Endodermal cell (in vitro differentiated cells): ENCODE data around the gene ACACA. TPM values are rescaled to one million over a fixed set of nuclear protein-coding genes. Genes with fewer than 3 reads are reported as not detected.

Experiments
- DNase-seq: peaks from one replicate; pipeline ENCODE4 v3.0.0-alpha.2; 2017
- H3K27ac ChIP-seq: 2 replicates; pipeline ENCODE4 v1.5.1; 2013; ENCODE audit warnings: mild to moderate bottlenecking, low read depth, low read length, moderate library complexity
- H3K27me3 ChIP-seq: 2 replicates; pipeline ENCODE4 v1.6.1; 2013; ENCODE audit warnings: mild to moderate bottlenecking, low read length, moderate library complexity; ENCODE audit not compliant: insufficient read depth, control insufficient read depth, poor library complexity, severe bottlenecking
- H3K36me3 ChIP-seq: 2 replicates; pipeline ENCODE4 v1.7.0; 2013; ENCODE audit warnings: mild to moderate bottlenecking, low read length, moderate library complexity; ENCODE audit not compliant: control insufficient read depth, insufficient read depth
- H3K4me1 ChIP-seq: one replicate; pipeline ENCODE4 v1.7.0; 2013; ENCODE audit warnings: low read length; ENCODE audit not compliant: control insufficient read depth, insufficient read depth
- H3K4me3 ChIP-seq: 2 replicates; pipeline ENCODE4 v1.5.1; 2013; ENCODE audit warnings: mild to moderate bottlenecking, low read length, moderate library complexity
- H3K9ac ChIP-seq: 2 replicates; pipeline ENCODE4 v1.6.1; 2013; ENCODE audit warnings: mild to moderate bottlenecking, low read length, moderate library complexity; ENCODE audit not compliant: poor library complexity, severe bottlenecking; ENCODE audit errors: extremely low read depth
- H3K9me3 ChIP-seq: 2 replicates; pipeline ENCODE4 v1.6.1; 2013; ENCODE audit warnings: mild to moderate bottlenecking, low read length, moderate library complexity; ENCODE audit not compliant: control insufficient read depth
- H3K27ac Mint-ChIP-seq: 2 replicates; pipeline ENCODE4 v1.8.0; 2020; ENCODE audit warnings: mixed read lengths
- H3K27me3 Mint-ChIP-seq: 2 replicates; pipeline ENCODE4 v1.8.0; 2021; ENCODE audit warnings: mild to moderate bottlenecking, mixed read lengths; ENCODE audit not compliant: insufficient read depth
- H3K36me3 Mint-ChIP-seq: 2 replicates; pipeline ENCODE4 v1.8.0; 2020; ENCODE audit warnings: low read depth, mixed read lengths
- H3K4me1 Mint-ChIP-seq: 2 replicates; pipeline ENCODE4 v1.8.0; 2020; ENCODE audit warnings: mixed read lengths
- H3K4me3 Mint-ChIP-seq: 2 replicates; pipeline ENCODE4 v1.8.0; 2020; ENCODE audit warnings: mild to moderate bottlenecking, moderate library complexity, mixed read lengths
- H3K9me3 Mint-ChIP-seq: 2 replicates; pipeline ENCODE4 v1.8.0; 2020; ENCODE audit warnings: mild to moderate bottlenecking, mixed read lengths
- CTCF ChIP-seq: fragments of 200-600 bp; sonication (generic); conservative IDR thresholded peaks from 2 replicates; pipeline ENCODE4 v1.5.0; 2021; ENCODE audit warnings: antibody characterized with exemption, mild to moderate bottlenecking
- WGBS, 2 experiments: methylation state at CpG; one replicate each; pipeline versions ENCODE4 v1.1.5 to v1.1.7; 2013; ENCODE audit warnings: missing lambda C conversion rate in 2 of 2, mixed read lengths in 1 of 2; ENCODE audit not compliant: insufficient coverage in 1 of 2, insufficient read length in 1 of 2; 5-methylcytosine and 5-hydroxymethylcytosine counted together
- total RNA-seq, 2 donors: library from RNA; stranded (reverse); fragmentation: NEBNext Ultra II Directional in 1 of 2; extraction: Animal tissue kit (Norgen Biotek cat#: 25700) in 1 of 2; gene quantifications; 2 replicates in 1 of 2; 3 replicates in 1 of 2; pipeline ENCODE4 v1.2.1, GENCODE V29; 2021

The ACACA gene
- total RNA-seq, 2 donors from 2014 or later, result 66.7 to 68.6 TPM

- no peak overlapping the region for H3K27ac ChIP-seq
- H3K27ac Mint-ChIP-seq, result no peak overlapping the region
These were observed 123.1 kb downstream of the ACACA start for GRCh38 chr17:37283414-37283961.

GRCh38 chr17:37280841-37281240 lies 125.8 kb downstream of the ACACA start:
- Mint-ChIP-seq H3K9me3 (no peaks in the 10 kb centered on the region), H3K27me3 (no peaks in the 10 kb centered on the region), H3K4me1 (no peaks in the 10 kb centered on the region), H3K36me3 (peaks cover 39% of the 10 kb centered on the region), H3K4me3 (no peak overlapping the region), H3K27ac (no peak overlapping the region)
- no peaks in the 10 kb centered on the region for H3K27me3 ChIP-seq
- no peak overlapping the region for H3K9ac ChIP-seq
- WGBS, 2 experiments, result 91 to 95% methylated on average over 1 to 6 of the region's 6 CpGs
- no peak for TF ChIP-seq CTCF
- H3K36me3 ChIP-seq, result peaks cover 54% of the 10 kb centered on the region
- H3K9me3 ChIP-seq, result peaks cover 12% of the 10 kb centered on the region
- H3K27ac ChIP-seq, result no peak overlapping the region
- DNase-seq, result no peak
- no peak overlapping the region for H3K4me3 ChIP-seq
- H3K4me1 ChIP-seq, result no peaks in the 10 kb centered on the region

More at GRCh38 chr17:37283414-37283961, 123.1 kb downstream of the ACACA start:
- no peaks in the 10 kb centered on the region for H3K4me1 Mint-ChIP-seq
- TF ChIP-seq CTCF, result no peak
- H3K36me3 Mint-ChIP-seq, result peaks cover 29% of the 10 kb centered on the region
- no peaks in the 10 kb centered on the region for H3K9me3 Mint-ChIP-seq
- Histone ChIP-seq H3K9ac (no peak overlapping the region), H3K4me1 (no peaks in the 10 kb centered on the region), H3K27me3 (no peaks in the 10 kb centered on the region), H3K9me3 (peaks cover 12% of the 10 kb centered on the region), H3K36me3 (peaks cover 29% of the 10 kb centered on the region), H3K4me3 (no peak overlapping the region)
- no peaks in the 10 kb centered on the region for H3K27me3 Mint-ChIP-seq
- no peak for DNase-seq
- H3K4me3 Mint-ChIP-seq, result no peak overlapping the region

- no peaks in the 10 kb centered on the region for H3K27me3 Mint-ChIP-seq
- no peak overlapping the region for H3K27ac ChIP-seq
- no peak for TF ChIP-seq CTCF
- DNase-seq, result no peak
- peaks cover 48% of the 10 kb centered on the region for H3K36me3 Mint-ChIP-seq
- no peaks in the 10 kb centered on the region for H3K4me1 Mint-ChIP-seq
- H3K4me3 Mint-ChIP-seq, result no peak overlapping the region
- H3K36me3 ChIP-seq, result peaks cover 72% of the 10 kb centered on the region
- no peak overlapping the region for H3K27ac Mint-ChIP-seq
- H3K4me1 ChIP-seq, result no peaks in the 10 kb centered on the region
- no peak overlapping the region for H3K9ac ChIP-seq
- no peaks in the 10 kb centered on the region for H3K9me3 Mint-ChIP-seq
- 90 to 96% methylated on average over 1 to 2 of the region's 2 CpGs for WGBS, 2 experiments
- no peak overlapping the region for H3K4me3 ChIP-seq
- H3K9me3 ChIP-seq, result peaks cover 12% of the 10 kb centered on the region
- H3K27me3 ChIP-seq, result no peaks in the 10 kb centered on the region
These were observed 128.3 kb downstream of the ACACA start for GRCh38 chr17:37278247-37278894.
